Vagina (tissue), 2 donors: Measurements from ENCODE around the gene SMARCD3.

Source experiments
- CTCF ChIP-seq, 3 experiments: fragments of 450-650 bp in 2 of 3; fragments of 200-600 bp in 1 of 3; sonication (generic) in 1 of 3; IDR thresholded peaks; one replicate each; pipeline ENCODE4 v1.5.1; 2017 to 2019; ENCODE audit warnings: antibody characterized with exemption in 3 of 3, mild to moderate bottlenecking in 2 of 3, moderate library complexity in 2 of 3
- POLR2A ChIP-seq, 2 donors: fragments of 450-650 bp; IDR thresholded peaks; one replicate each; pipeline ENCODE4 v1.6.1; 2017; ENCODE audit warnings: antibody characterized with exemption in 2 of 2, mild to moderate bottlenecking in 2 of 2, moderate library complexity in 2 of 2
- POLR2AphosphoS5 ChIP-seq, 2 donors: sonication (generic); formaldehyde crosslinking; IDR thresholded peaks; one replicate each; pipeline ENCODE4 v1.9.0; 2017; ENCODE audit warnings: antibody characterized with exemption in 2 of 2, mild to moderate bottlenecking in 2 of 2, low read depth in 1 of 2; ENCODE audit not compliant: insufficient read depth in 1 of 2

GRCh38 chr7:151272877-151273276 is 24.4 kb upstream of the SMARCD3 start:
- TF ChIP-seq CTCF (IDR thresholded peaks at IDR 0.05) (no peak), POLR2AphosphoS5 (IDR thresholded peaks at IDR 0.05; ENCODE audit: insufficient read depth in 1 of 2, low read depth in 1 of 2) (no peak), POLR2A (IDR thresholded peaks at IDR 0.05) (no peak)
